BLaER1 treated with 17β-estradiol and CSF1 and Interleukin-3, amounts not matched to agents 10 nM and 100 nM (cell line): ENCODE measurements around the gene SAP130.

Experiments
- H3K27ac ChIP-seq, 11 experiments: shearing (Covaris generic); formaldehyde crosslinking; 2 replicates each; pipeline ENCODE4 v1.8.1; 2022
- H3K27me3 ChIP-seq, 11 experiments: shearing (Covaris generic); formaldehyde crosslinking; 2 replicates each; pipeline ENCODE4 v1.8.1; 2022
- H3K36me3 ChIP-seq, 11 experiments: shearing (Covaris generic); formaldehyde crosslinking; 2 replicates each; pipeline ENCODE4 v1.8.1; 2022
- H3K4me1 ChIP-seq, 10 experiments: shearing (Covaris generic); formaldehyde crosslinking; 2 replicates each; pipeline ENCODE4 v1.8.1; 2022
- H3K4me2 ChIP-seq, 11 experiments: shearing (Covaris generic); formaldehyde crosslinking; 2 replicates each; pipeline ENCODE4 v1.8.1; 2022
- H3K4me3 ChIP-seq, 10 experiments: shearing (Covaris generic); formaldehyde crosslinking; 2 replicates each; pipeline ENCODE4 v1.8.1; 2022
- H3K9ac ChIP-seq, 11 experiments: shearing (Covaris generic); formaldehyde crosslinking; 2 replicates each; pipeline ENCODE4 v1.8.1; 2022
- H3K9me3 ChIP-seq, 11 experiments: shearing (Covaris generic); formaldehyde crosslinking; replicated peaks in 1 of 11; 2 replicates each; pipeline ENCODE4 v1.8.1; 2022
- H4K20me1 ChIP-seq, 11 experiments: shearing (Covaris generic); formaldehyde crosslinking; 2 replicates each; pipeline ENCODE4 v1.8.1; 2022
- Cebpa-rat ChIP-seq, 11 experiments: shearing (Covaris generic); IDR thresholded peaks; 2 replicates each; pipeline ENCODE4 v1.8.1; 2022

SAP130 gene

GRCh38 chr2:127953128-127953718, 74.6 kb downstream of the SAP130 start:
- Histone ChIP-seq H3K4me3 (no peak overlapping the region), H3K4me1 (peaks cover 0 to 9% (median 7%) of the 10 kb centered on the region in 10 experiments; a peak in 10 of 20 replicates), H3K36me3 (peaks cover 85 to 100% (median 98%) of the 10 kb centered on the region in 11 experiments), H4K20me1 (peaks cover 0 to 10% (median 0%) of the 10 kb centered on the region in 11 experiments; a peak in 1 of 22 replicates), H3K9ac (no peak overlapping the region), H3K27me3 (no peaks in the 10 kb centered on the region), H3K4me2 (no peak overlapping the region), H3K9me3 (no peaks in the 10 kb centered on the region), H3K27ac (no peak overlapping the region)
- no peak for TF ChIP-seq Cebpa-rat (IDR thresholded peaks at IDR 0.05)

DNA sequence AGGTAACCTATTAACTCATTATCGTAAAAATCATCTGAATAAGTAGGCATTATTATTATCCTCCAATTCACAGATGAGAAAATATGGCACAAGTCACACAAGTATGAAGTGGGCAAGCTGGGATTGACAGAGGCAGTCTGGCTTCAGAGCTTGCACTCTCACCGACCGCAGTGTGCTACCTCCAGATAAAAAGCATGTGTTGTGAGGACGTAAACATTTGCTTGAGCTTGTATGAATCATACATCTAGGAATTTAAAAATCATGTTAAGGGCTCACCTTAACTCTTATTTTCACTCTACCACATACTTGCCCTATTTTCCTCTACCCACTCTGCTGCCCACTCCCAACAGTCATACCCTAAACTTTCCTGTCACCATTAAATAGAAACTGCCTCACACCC, 76.8 kb downstream of the SAP130 start:
- Histone ChIP-seq H3K4me2 (no peak overlapping the region), H3K4me3 (no peak overlapping the region), H3K36me3 (peaks cover 89 to 100% (median 97%) of the 10 kb centered on the region in 11 experiments), H4K20me1 (peaks cover 0 to 10% (median 0%) of the 10 kb centered on the region in 11 experiments; a peak in 1 of 22 replicates), H3K4me1 (peaks cover 0 to 9% (median 7%) of the 10 kb centered on the region in 10 experiments; a peak in 10 of 20 replicates), H3K27ac (no peak overlapping the region), H3K27me3 (no peaks in the 10 kb centered on the region), H3K9me3 (no peaks in the 10 kb centered on the region), H3K9ac (no peak overlapping the region)
- no peak for TF ChIP-seq Cebpa-rat (IDR thresholded peaks at IDR 0.05)

GRCh38 chr2:127950264-127950663, 77.6 kb downstream of the SAP130 start:
- no peak for TF ChIP-seq Cebpa-rat (IDR thresholded peaks at IDR 0.05)
- H3K4me2 ChIP-seq, result peak overlapping the region in 3 of 11 experiments; percentile 4 to 24 (median 11); a peak in 2 of 22 replicates
- peaks cover 0 to 9% (median 7%) of the 10 kb centered on the region in 10 experiments; a peak in 10 of 20 replicates for H3K4me1 ChIP-seq
- no peaks in the 10 kb centered on the region for H3K9me3 ChIP-seq
- H3K9ac ChIP-seq, result no peak overlapping the region
- peaks cover 89 to 100% (median 98%) of the 10 kb centered on the region in 11 experiments for H3K36me3 ChIP-seq
- H3K27ac ChIP-seq, result no peak overlapping the region
- peaks cover 0 to 10% (median 0%) of the 10 kb centered on the region in 11 experiments; a peak in 1 of 22 replicates for H4K20me1 ChIP-seq
- no peaks in the 10 kb centered on the region for H3K27me3 ChIP-seq
- no peak overlapping the region for H3K4me3 ChIP-seq

DNA sequence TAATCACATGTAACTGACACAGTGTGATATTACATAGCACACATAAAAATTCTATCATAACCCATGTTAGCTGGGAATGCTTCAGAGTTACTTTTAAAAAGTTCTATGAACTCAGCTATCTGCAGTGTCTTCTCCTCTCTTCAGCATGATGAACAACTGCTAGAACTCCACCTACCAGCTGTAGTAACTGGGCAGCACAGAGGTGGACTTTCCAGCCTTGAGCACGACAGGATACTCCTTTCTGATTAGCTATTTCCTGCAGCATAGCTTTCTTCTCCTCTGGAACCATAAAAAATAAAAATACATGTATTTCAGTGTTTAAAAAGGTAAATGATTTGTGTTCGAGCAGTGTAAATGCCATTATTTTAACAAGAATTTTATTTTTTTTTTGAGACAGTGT, 82.6 kb downstream of the SAP130 start:
- peaks cover 94 to 100% (median 98%) of the 10 kb centered on the region in 11 experiments for H3K36me3 ChIP-seq
- H3K9ac ChIP-seq, result no peak overlapping the region
- H3K4me1 ChIP-seq, result peaks cover 0 to 4% (median 3%) of the 10 kb centered on the region in 10 experiments; a peak in 7 of 20 replicates
- no peak overlapping the region for H3K4me2 ChIP-seq
- no peaks in the 10 kb centered on the region for H3K27me3 ChIP-seq
- H3K9me3 ChIP-seq, result no peaks in the 10 kb centered on the region
- no peak overlapping the region for H3K27ac ChIP-seq
- H4K20me1 ChIP-seq, result peaks cover 0 to 6% (median 0%) of the 10 kb centered on the region in 11 experiments; a peak in 1 of 22 replicates
- TF ChIP-seq Cebpa-rat (IDR thresholded peaks at IDR 0.05), result no peak
- no peak overlapping the region for H3K4me3 ChIP-seq

DNA sequence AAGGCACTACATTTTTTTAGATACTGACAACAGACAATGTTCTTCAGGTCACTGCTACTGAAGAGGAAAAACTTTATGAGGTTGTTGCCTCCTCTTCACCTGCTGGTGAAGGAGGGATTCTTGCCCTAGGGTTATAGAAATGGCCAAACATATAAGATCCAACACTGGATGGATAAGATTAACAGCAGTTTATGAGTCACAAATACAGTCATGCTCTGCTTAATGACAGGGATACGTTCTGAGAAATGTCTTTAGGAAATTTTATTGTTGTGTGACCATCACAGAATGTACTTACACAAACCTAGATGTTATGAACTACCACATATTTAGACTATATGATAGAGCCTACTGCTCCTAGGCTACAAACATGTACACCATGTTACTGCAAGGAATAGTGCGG, 84.7 kb downstream of the SAP130 start:
- no peaks in the 10 kb centered on the region for H4K20me1 ChIP-seq
- H3K4me3 ChIP-seq, result no peak overlapping the region
- no peak overlapping the region for H3K27ac ChIP-seq
- H3K27me3 ChIP-seq, result no peaks in the 10 kb centered on the region
- no peaks in the 10 kb centered on the region for H3K9me3 ChIP-seq
- H3K9ac ChIP-seq, result no peak overlapping the region
- TF ChIP-seq Cebpa-rat (IDR thresholded peaks at IDR 0.05), result no peak
- peaks cover 73 to 86% (median 80%) of the 10 kb centered on the region in 11 experiments for H3K36me3 ChIP-seq
- no peak overlapping the region for H3K4me2 ChIP-seq
- no peaks in the 10 kb centered on the region for H3K4me1 ChIP-seq

- Histone ChIP-seq H3K9me3 (no peaks in the 10 kb centered on the region), H3K36me3 (peaks cover 62 to 74% (median 69%) of the 10 kb centered on the region in 11 experiments), H3K9ac (no peak overlapping the region), H3K27me3 (no peaks in the 10 kb centered on the region), H4K20me1 (no peaks in the 10 kb centered on the region), H3K27ac (no peak overlapping the region), H3K4me1 (no peaks in the 10 kb centered on the region), H3K4me3 (no peak overlapping the region), H3K4me2 (no peak overlapping the region)
- no peak for TF ChIP-seq Cebpa-rat (IDR thresholded peaks at IDR 0.05)
These were observed 85.9 kb downstream of the SAP130 start for GRCh38 chr2:127942002-127942401.

- TF ChIP-seq Cebpa-rat (IDR thresholded peaks at IDR 0.05), result no peak
- Histone ChIP-seq H3K9ac (no peak overlapping the region), H3K27me3 (no peaks in the 10 kb centered on the region), H3K9me3 (no peaks in the 10 kb centered on the region), H3K27ac (no peak overlapping the region), H3K36me3 (peaks cover 58 to 69% (median 65%) of the 10 kb centered on the region in 11 experiments), H3K4me3 (no peak overlapping the region), H3K4me2 (no peak overlapping the region), H4K20me1 (no peaks in the 10 kb centered on the region), H3K4me1 (no peaks in the 10 kb centered on the region)
These were observed 86.4 kb downstream of the SAP130 start for GRCh38 chr2:127941461-127941860.

- H3K4me1 ChIP-seq, result no peaks in the 10 kb centered on the region
- H4K20me1 ChIP-seq, result no peaks in the 10 kb centered on the region
- H3K9ac ChIP-seq, result no peak overlapping the region
- no peak for TF ChIP-seq Cebpa-rat (IDR thresholded peaks at IDR 0.05)
- peaks cover 52 to 61% (median 57%) of the 10 kb centered on the region in 11 experiments for H3K36me3 ChIP-seq
- H3K4me3 ChIP-seq, result no peak overlapping the region
- H3K9me3 ChIP-seq, result no peaks in the 10 kb centered on the region
- H3K27me3 ChIP-seq, result no peaks in the 10 kb centered on the region
- no peak overlapping the region for H3K27ac ChIP-seq
- H3K4me2 ChIP-seq, result no peak overlapping the region
These were observed 87.2 kb downstream of the SAP130 start for GRCh38 chr2:127940641-127941040.

DNA sequence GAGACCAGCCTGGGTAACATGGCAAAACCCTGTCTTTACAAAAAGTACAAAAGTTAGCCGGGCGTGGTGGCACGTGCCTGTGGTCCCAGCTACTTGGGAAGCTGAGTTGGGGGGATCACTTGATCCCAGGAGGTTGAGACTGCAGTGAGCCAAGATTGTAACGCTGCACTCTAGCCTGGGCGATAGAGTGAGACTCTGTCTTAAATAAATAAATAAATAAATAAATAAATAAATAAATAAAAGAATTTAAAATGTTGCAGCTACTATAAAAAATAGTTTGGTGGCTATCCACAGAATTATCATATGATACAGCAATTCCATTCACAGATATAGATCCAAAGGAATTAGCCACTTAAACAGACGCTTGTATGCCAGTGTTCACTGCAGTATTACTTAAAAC, 92.5 kb downstream of the SAP130 start:
- no peaks in the 10 kb centered on the region for H3K27me3 ChIP-seq

More for the DNA sequence above, 92.5 kb downstream of the SAP130 start:
- H4K20me1 ChIP-seq, result no peaks in the 10 kb centered on the region
- H3K4me2 ChIP-seq, result no peak overlapping the region
- H3K4me1 ChIP-seq, result no peaks in the 10 kb centered on the region
- peaks cover under 1 to 8% (median 4%) of the 10 kb centered on the region in 11 experiments; a peak in 18 of 22 replicates for H3K36me3 ChIP-seq
- H3K9me3 ChIP-seq, result no peaks in the 10 kb centered on the region
- H3K27ac ChIP-seq, result no peak overlapping the region
- TF ChIP-seq Cebpa-rat (IDR thresholded peaks at IDR 0.05), result no peak
- H3K9ac ChIP-seq, result no peak overlapping the region
- no peak overlapping the region for H3K4me3 ChIP-seq
